Heart left ventricle (tissue), 13 donors: ENCODE results near the gene CBFA2T2.

ENCODE experiments used
- CTCF ChIP-seq, 12 donors: fragments of 200-600 bp; sonication (generic) in 4 of 12; IDR thresholded peaks; one replicate each; pipeline versions ENCODE4 v1.5.0 to v1.8.0; 2018 to 2022; ENCODE audit warnings: antibody characterized with exemption in 12 of 12, mild to moderate bottlenecking in 5 of 12
- POLR2A ChIP-seq, 2 donors: fragments of 450-650 bp; IDR thresholded peaks; one replicate each; pipeline ENCODE4 v1.6.1; 2017; ENCODE audit warnings: antibody characterized with exemption in 2 of 2, mild to moderate bottlenecking in 2 of 2, moderate library complexity in 2 of 2
- donor health status: ischemic (EF 13 %, LVEDD 7.1; RV severe dilation, severe dysfunction).
- donor health status: DM: no; HTN: yes; CAD: no.
- donor health status: DM: no; HTN: no; CAD: no.
- donor health status: ischemic (EF 25% LVEDD 6.9; RV normal size, moderate dysfunction).
- donor health status: ischemic (EF 25% LVEDD 5.7; RV mildly dilated, moderate dysfunction).
- donor health status: ischemic (EF 35%, LVEDD 5.7; RV mildly dilated, moderate dysfunction).
- donor health status: nonischemic (EF 11% LVEDD 7.7; RV severe dilation, severe dysfunction).
- donor health status: DM: yes; HTN: yes; CAD: no.
- donor health status: PGD.
- donor health status: ischemic (EF 29% LVEDD 5.4; RV normal size, mild dysfunction).
- donor health status: nonischemic (EF 23%, LVEDD 6.1; RV moderate dilation, normal function).

- TF ChIP-seq CTCF (IDR thresholded peaks at IDR 0.05) = no peak
- TF ChIP-seq POLR2A (IDR thresholded peaks at IDR 0.05) = no peak
Observed at GRCh38 chr20:33694639-33695012, 204.7 kb downstream of the CBFA2T2 start.
